Esophagus (tissue), 2 donors: ENCODE results near the gene C1orf226. TPM values are rescaled to one million over a fixed set of nuclear protein-coding genes. Genes with fewer than 3 reads are reported as not detected.
"Not testable (repeated sequence)": the region's sequence is repeated elsewhere in the genome, so short reads cannot be mapped to it uniquely, and the experiment has no call there.

Experiments
- H3K27ac ChIP-seq, 2 donors: one replicate each; pipeline ENCODE4 v1.5.1; 2013; ENCODE audit warnings: low read depth in 2 of 2, mild to moderate bottlenecking in 2 of 2, inconsistent platforms in 1 of 2, low read length in 1 of 2, moderate library complexity in 1 of 2
- H3K27me3 ChIP-seq, 2 donors: one replicate each; pipeline ENCODE4 v1.6.1; 2013; ENCODE audit warnings: low read length in 2 of 2, control low read depth in 1 of 2, mild to moderate bottlenecking in 1 of 2; ENCODE audit not compliant: insufficient read depth in 2 of 2, control insufficient read depth in 1 of 2
- H3K36me3 ChIP-seq, 2 donors: one replicate each; pipeline ENCODE4 v1.6.1; 2013; ENCODE audit warnings: low read length in 1 of 2; ENCODE audit not compliant: control insufficient read depth in 2 of 2, insufficient read depth in 2 of 2
- H3K4me1 ChIP-seq, 2 donors: one replicate each; pipeline ENCODE4 v1.6.1; 2013; ENCODE audit warnings: low read length in 1 of 2; ENCODE audit not compliant: control insufficient read depth in 2 of 2, insufficient read depth in 2 of 2
- H3K4me3 ChIP-seq, 2 donors: one replicate each; pipeline ENCODE4 v1.5.1; 2013; ENCODE audit warnings: low read length in 2 of 2, mild to moderate bottlenecking in 2 of 2, low read depth in 1 of 2, moderate library complexity in 1 of 2
- H3K9me3 ChIP-seq, 2 donors: one replicate each; pipeline ENCODE4 v1.6.1; 2013; ENCODE audit warnings: mild to moderate bottlenecking in 2 of 2, low read depth in 1 of 2, low read length in 1 of 2, moderate library complexity in 1 of 2; ENCODE audit not compliant: control insufficient read depth in 2 of 2, insufficient read depth in 1 of 2
- whole genome bisulfite sequencing, 2 donors: extraction: QIAGEN DNeasy Blood & Tissue Kit; methylation state at CpG; one replicate each; pipeline ENCODE4 v1.1.7; 2013; 5-methylcytosine and 5-hydroxymethylcytosine counted together
- polyA plus RNA-seq, 2 donors: library from polyadenylated mRNA; stranded (reverse); fragments of 200-250 nt; gene quantifications; one replicate each; pipeline ENCODE4 v1.2.3, GENCODE V29; 2013
- donor health status: healthy with polysubstance abuse.
- donor health status: Bipolar disorder and iron deficiency.

Gene C1orf226
- polyA plus RNA-seq, 2 donors, result 2.2 to 4.5 TPM

DNA sequence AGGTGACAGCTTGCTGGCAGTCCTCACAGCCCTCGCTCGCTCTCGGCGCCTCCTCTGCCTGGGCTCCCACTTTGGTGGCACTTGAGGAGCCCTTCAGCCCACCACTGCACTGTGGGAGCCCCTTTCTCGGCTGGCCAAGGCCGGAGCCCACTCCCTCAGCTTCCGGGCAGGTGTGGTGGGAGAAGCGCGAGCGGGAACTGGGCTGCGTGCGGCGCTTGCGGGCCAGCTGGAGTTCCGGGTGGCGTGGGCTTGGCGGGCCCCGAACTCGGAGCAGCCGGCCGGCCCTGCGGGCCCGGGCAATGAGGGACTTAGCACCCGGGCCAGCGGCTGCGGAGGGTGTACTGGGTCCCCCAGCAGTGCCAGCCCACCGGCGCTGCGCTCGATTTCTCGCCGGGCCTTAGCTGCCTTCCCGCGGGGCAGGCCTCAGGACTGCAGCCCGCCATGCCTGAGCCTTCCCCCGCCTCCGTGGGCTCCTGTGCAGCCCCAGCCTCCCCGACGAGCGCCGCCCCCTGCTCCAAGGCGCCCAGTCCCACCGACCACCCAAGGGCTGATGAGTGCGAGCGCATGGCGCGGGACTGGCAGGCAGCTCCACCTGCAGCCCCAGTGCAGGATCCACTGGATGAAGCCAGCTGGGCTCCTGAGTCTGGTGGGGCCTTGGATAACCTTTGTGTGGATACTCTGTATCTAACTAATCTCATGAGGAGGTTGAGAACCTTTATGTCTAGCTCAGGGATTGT lies 51.6 kb downstream of the C1orf226 start:
- not testable (repeated sequence) for H3K4me3 ChIP-seq, H3K36me3 ChIP-seq, H3K27ac ChIP-seq, H3K9me3 ChIP-seq, H3K27me3 ChIP-seq, H3K4me1 ChIP-seq
- WGBS, 2 donors, result 86 to 88% methylated on average over 33 to 41 of the region's 47 CpGs

Other genes starting within 250 kb of the C1orf226 start
- gene SPATA46, start 4.9 kb upstream of the C1orf226 start, polyA plus RNA-seq, result not detected
- gene SH2D1B, start 30.4 kb downstream of the C1orf226 start, polyA plus RNA-seq, result 1 to 10 TPM; 1.2 to 1.3 TPM
- 1 to 10 TPM; 6.9 to 7.4 TPM for gene UHMK1, start 116.1 kb downstream of the C1orf226 start, polyA plus RNA-seq
- gene UAP1, start 180.0 kb downstream of the C1orf226 start, polyA plus RNA-seq, result 10 to 100 TPM; 30.5 to 37.4 TPM